Stimulated activated CD8-positive, alpha-beta memory T cell treated with anti-CD3 and anti-CD28 coated beads, Interleukin-7, amount 100 ng/mL, for 1 hour (primary cell): Measurements from ENCODE around the gene DOC2B.
"Not testable (repeated sequence)": the region's sequence is repeated elsewhere in the genome, so short reads cannot be mapped to it uniquely, and the experiment has no call there.

Source experiments
- DNase-seq, 2 donors: peaks; one replicate each; pipeline ENCODE4 v3.0.0-alpha.2; 2020; ENCODE audit warnings: low read depth in 2 of 2

DOC2B gene

DNA sequence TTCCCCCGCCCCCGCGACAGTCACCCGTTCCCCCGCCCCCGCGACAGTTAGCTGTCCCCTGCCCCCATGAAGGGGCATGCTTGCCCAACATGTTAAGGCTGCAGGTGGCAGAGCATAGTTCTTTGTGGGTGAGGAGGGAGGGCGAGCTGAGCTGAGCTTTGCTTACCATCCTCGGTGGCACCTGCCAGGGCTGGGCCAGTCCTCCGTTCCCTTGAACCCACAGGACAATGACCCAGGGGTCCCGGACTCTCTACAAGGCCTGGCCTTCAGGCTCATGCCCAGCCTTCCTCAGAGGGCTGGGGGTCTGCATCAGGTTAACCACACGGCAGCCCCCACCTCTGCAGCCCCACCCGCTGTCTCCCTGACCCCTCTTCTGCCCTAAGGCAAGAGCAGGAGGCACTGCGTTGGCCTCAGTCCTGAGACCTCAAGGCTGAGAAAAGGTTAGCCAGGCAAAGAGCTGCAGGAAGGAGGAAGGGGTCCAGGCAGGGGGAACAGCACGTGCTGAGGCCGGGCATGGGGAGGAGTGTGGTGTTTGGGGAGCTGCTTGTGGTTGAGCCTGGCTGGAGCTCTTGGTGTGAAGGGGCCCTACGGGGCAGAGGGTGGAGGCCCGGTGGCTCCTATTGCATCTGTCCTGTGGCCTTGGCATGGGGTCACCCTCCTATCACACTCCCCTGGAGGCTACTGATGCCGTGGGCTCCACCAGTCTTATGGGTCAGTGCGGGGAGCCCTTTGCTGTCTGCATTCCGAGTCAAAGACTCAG is 11.4 kb upstream of the DOC2B start:
- no peak for DNase-seq

DNA sequence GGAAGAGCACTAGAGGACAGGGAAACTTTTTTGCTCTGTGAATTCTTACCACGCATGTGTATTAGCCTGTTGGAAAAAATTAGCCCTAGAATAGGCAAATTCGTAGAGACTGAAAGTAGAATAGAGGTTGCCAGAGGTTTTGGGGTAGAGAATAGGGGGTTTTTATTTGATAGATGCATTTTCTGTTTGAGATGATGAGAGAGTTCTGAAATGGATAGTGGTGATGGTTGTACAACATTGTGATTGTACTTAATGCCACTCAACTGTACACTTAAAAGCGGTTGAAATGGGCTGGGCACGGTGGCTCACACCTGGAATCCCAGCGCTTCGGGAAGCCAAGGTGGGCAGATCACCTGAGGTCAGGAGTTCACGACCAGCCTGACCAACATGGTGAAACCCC is 8.0 kb upstream of the DOC2B start:
- DNase-seq = no peak

DNA sequence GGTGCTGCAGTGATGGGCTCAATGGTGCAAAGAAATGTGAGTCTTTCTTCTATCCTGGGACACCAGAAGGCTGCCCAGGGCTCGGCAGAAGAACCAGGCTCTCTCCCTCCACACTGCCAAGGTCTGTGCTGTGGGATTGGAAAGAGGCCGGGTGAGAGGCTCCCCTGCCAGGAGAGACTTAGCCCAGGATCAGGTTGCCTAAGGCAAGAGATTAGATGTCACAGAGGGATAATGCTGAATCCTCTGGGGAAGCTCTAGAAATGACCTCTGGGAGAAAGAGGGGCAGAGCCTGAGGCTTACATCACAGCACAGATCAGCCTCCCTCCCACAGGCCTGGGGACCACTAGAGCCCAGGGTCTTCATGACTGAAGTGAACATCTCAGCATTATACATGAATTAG is 5.7 kb upstream of the DOC2B start:
- no peak for DNase-seq

DNA sequence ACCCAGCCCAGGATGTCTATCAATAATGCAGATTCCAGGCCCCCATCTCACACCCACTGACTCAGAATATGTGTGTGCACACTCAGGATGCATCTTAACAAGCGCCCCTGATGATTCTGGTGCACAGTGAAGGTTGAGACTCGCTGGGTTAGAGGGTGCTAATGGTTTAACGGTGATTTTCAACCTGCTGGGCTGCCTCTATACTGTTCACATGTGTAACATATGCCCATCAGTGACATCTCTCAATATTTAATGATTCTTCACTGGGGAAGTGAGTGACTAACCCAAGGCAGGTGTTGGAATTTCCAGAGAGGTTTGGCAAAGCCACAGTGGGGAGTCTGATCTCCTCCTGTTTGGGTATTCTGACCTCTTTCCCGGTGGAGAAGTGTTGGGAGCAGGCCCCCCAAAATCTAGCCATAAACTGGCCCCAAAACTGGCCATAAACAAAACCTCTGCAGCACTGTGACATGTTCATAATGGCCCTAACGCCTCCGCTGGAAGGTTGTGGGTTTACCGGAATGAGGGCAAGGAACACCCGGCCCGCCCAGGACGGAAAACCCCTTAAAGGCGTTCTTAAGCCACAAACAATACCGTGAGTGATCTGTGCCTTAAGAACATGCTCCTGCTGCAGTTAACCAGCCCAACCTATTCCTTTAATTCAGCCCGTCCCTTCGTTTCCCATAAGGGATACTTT is 4.1 kb upstream of the DOC2B start:
- no peak for DNase-seq

DNA sequence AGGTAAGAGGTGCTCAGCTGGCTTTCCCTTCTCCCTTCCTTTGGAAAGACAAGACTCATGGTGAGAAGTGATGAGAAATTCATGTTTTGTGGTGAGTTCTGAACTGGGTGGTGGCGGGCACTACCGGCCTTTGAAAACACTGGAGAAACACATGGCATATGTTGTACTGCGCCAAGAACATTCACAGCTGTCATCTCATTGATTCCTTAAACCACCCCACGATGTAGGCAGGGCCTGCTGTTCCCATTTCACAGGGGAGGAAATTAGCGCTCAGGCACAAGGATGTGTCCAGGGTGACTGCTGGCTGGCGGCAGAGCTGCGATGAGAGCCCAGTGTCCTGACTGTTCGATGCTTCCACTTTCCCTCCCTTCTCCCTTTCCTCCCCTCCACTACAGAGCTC is 1.6 kb upstream of the DOC2B start:
- DNase-seq = no peak

DNA sequence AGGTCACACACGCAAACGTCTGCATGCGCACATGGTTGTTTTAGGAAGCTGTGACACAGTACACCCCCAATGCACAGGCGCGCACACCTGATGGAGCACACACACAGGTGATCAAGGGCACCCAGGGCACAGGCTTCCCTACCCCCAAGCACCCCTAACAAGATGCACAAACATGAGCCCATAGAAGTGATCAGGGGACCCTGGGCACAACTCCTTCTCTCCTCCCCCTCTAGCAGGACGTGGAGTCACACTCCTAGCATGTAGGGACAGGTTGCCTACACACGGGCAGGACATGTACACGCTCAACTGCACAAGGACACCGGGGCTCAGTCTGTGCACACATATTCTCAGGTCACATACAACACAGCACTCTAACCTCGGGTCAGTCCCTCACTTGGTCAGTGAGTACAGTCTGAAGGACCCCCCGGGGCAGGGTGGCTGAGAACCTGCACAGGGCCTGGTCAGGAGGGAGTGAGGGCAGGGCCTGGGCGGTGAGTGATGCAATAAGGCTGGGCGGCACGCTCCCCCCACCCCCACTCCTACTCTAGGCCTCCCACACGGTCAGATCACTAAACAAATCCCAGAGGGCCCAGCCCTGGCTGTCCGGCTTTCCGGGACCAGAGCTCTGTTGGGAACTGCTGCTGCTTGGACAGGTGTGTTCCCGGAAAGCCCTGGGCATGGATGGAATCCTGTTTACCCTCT is 751 bp upstream of the DOC2B start:
- DNase-seq = no peak

DNA sequence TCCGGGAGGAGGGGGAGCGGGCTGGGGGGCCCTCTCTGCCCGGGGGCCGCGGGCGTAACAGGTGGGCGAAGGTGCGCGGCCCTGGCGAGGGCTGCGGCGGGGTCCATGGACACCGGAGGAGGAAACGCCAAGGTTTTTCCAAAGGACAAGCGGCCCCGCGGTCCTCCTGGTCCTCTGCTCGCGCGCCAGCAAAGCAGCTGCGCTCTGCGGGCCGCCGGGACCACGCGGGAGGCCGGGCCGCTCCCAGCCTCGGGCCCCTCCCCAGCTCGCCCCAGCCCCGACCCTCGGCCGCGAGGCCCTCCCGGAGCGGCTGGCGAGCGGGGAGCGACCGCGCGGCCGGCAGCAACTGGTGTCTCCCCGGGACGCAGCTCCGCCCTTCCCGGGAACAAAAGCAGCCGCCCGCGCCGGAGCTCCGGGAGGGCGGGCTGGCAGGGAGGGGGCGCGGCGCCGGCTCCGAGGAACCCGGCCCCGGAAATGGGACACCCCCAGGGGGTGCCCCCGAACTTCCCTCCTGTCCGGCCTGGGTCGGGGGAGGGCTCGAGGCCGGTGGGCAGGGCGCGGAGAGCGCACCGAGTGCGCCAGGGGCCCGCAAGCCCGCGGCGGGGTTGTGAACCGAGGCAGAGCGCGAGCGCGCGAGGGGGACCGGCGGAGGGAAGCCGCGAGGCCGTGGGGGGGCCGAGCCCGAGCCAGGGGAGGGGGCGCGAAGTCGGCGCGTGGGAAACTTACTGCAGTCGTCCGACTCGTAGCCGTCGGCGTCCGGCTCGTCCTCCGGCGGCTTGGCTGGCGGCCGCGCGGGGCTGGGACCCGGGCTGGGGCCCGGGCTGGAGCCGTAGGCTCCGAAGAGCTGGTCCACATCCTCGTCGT is 837 bp downstream of the DOC2B start:
- no peak for DNase-seq

DNA sequence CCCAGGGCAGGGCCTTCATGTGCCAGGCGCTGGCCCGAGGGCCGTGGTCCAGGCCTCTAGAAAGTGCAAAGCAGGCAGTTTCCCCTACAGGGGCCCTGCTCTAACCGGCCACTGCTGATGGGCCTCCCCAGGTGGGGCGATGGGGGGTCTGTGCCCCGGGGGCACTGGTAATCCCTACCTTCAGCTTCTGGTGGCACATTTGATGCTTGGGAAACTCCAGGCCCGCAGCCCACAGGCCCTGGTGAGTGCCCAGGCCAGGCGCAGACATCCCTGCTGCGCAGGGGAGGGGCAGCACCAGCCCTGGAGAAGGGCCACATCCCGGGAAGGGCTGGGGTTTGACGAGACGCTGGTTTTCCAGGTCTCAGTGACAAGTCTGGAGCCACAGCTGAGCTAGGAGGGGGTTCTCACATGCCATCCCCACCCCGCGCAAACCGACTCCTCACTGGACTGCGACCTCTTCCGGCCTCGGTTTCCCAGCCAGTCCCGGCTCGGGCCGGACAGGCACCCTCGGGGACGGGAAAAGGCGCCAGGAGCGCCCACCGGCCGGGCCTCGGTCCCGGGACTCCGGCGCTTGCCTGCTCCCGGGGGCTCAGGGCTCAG is 1.6 kb downstream of the DOC2B start:
- DNase-seq = no peak

DNA sequence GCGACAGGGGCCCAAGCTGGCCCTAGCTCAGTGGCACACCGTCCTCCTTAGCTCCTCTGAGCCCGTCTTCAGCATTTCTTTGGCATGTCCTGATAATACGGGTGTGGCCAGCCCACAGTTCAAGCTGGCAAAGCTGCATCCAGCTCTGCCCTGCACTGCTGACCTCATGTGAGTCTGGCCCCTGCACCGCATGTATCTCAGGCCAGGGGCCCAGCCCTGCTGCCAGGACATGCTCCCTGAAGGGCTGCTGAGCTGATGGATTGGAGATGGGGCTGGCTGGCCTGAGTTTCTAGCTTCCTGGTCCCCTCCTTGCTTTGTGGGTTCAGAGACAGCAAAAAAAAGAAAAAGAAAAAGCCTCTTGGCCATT is 2.4 kb downstream of the DOC2B start:
- DNase-seq = no peak

DNA sequence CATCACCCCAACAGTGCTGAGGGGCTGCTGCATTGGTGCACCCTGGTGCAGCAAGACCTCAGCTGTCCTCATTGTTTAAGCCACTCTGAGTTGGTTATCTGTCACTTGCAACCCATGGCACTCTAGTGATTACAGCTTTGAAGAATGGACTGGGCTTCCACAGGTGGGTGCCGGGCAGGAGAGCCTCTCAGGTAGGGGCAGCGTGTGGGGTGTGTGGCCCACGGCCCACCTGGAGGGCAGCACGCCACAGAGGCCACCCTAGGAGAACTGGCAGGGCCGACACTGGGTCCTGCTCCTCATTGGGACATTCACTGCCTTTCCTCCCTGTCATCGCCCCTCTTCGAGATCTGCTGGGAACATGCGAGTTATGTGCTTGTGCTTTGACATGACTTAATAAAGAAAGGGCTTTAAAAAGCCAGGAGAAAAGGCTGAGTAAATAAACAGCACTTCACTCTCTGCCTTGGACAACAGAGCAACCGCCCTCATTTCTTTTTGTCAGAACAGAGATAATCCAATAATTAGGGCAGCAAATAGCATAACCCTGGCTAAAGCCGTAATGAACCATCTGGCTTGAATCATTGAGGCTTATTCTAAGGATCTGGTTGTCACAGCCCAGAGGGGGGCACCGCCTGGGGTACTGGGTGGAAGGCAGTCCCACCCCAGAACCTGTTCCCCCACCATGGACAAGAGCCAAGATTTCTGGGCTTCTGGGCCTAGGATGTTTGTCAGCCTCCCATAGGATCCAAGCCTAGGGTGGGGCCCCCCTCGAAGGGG is 3.0 kb downstream of the DOC2B start:
- no peak for DNase-seq

DNA sequence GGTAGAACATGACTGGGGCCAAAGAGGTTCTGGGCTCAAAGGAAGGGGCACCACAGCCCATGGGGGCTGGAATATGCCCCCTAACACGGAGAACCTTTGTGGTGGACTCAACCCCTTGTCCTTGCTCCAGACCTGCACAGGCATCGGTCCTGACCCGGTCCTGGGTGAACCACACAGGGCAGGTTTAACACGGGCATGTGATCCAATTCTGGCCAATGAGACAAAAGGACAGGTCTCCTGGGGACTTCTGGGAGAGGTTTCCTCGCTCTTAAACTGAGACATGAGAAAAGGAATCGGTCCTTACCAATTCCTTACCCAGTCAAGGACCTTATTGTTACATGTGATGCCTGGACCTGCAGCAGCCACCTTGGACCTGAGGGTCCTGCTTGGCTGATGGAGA is 3.7 kb downstream of the DOC2B start:
- no peak for DNase-seq

DNA sequence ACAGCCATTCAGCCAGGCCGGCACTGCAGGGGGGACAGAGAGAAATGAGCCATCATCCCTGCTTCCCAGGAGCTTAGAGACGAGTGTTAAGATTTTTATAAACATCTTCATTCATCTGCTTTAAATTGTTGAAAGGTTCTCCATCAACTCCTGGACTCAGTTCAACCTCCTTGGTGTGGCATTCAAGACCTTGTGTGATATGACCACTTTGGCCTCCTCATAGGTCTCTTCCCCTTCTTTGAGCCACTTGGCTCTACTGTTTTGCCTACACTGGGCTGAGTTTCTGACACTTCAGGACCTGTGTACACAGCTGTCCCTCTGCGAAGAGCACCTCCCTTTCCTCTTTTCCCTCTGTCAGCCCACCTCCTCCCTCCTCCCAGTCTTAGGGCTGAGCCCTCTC is 4.3 kb downstream of the DOC2B start:
- DNase-seq = no peak

DNA sequence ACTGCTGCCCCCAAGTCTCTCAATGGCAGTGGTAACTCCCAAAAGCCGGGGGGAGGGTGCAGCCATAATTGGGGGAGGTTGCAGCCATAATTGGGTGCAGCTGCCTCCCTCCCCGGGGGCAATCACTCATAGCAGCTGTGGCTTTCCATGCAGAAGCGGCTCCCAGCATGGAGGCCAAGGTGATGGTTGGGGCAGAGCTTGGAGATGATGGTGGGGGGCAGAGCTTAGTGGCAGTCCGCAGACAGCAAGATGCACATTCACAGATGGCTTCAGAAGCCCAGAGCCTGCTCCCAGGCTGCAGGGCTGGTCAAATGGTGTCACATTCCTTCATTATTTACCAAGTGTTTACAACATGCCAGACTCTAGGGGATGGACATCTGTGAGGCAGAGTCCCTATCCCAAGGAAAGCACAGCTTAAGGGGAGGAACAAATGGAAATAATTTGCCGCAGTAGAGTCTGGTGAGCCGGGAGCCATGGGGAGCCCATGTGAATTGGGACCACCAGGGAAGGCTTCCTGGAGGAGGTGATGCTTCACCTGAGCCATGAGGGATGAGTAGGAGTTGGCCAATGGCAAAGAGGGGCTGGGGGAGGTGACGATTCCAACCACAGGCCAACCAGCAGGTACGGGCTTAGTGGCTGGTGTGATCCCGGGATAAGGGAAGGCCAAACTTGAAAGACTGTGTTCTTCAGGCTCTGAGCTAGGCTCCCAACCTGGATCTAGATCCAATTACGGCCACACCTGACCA is 8.1 kb downstream of the DOC2B start:
- DNase-seq = no peak

DNA sequence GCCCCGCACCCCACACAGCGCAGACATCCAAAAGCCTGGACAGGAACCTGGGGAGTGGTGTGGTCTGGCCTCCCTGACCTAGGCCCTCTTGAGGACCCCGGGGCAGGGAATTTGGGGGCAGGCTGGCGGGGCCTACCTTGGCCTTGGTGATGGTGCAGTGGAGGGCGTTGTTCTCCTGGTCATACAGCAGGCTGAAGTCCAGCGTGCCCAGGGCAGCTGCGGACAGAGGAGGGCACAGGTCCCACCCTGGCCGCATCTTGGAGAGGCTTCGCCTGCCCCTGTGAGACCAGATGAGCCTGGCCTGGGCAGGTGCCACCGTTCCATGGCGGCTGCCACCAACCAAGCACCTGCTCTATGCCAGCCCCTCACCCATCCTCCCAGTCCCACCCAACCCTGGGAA is 9.0 kb downstream of the DOC2B start:
- DNase-seq = no peak

DNA sequence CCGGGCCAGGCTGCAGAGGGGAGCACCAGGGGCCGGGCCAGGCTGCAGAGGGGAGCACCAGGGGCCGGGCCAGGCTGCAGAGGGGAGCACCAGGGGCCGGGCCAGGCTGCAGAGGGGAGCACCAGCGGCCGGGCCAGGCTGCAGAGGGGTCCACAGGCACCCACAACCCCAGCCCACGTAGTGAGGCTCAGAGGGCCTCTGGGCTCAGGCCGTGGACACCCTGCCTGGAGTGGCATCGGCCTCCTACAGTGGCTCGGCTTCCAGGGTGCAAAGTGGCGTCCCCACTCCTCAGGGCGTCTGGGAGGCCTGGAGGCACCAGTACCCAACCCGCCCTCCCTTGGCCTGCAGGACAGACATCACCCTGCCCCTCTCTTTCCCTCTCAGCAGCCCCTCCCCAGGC is 9.6 kb downstream of the DOC2B start:
- no peak for DNase-seq

DNA sequence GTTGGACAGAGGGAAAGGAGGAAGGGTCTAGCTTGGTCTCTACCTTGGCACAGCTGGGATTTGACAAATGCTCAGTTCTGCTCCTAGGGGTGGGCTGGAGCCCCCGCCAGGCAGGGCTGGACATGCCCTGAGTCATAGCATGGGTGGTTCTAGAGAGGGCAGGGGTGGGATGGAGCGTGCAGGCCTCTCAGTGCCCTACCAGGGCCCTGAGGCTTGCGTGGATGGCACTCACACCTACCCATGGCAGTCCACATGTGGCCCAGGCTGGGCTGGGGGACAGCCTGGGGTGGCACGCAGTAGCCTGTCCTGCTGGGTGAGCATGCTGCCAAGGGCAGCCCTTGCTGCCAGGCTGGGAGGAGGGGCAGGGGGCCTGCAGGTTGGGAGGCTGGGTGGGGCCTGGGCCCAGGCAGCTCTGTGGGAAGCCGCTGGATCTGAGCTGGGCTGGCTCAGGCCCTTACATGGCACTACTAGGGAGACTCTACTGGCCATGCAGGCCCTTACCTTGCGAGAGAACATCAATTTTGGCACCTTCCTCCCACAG is 11.2 kb downstream of the DOC2B start:
- no peak for DNase-seq

DNA sequence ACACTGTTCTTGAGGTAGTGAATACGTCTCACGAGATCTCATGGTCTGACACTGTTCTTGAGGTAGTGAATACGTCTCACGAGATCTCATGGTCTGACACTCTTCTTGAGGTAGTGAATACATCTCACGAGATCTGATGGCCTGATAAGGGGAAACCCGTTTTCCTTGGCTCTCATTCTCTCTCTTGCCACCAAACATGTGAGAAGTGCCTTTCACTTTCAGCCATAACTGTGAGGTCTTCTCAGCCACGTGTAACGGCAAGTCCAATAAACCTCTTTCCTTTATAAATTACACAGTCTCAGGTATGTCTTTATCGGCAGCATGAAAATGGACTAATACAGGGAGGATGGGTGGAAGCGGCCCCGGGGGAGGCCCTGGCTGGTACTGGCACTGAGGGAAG is 12.8 kb downstream of the DOC2B start:
- not testable (repeated sequence) for DNase-seq

DNA sequence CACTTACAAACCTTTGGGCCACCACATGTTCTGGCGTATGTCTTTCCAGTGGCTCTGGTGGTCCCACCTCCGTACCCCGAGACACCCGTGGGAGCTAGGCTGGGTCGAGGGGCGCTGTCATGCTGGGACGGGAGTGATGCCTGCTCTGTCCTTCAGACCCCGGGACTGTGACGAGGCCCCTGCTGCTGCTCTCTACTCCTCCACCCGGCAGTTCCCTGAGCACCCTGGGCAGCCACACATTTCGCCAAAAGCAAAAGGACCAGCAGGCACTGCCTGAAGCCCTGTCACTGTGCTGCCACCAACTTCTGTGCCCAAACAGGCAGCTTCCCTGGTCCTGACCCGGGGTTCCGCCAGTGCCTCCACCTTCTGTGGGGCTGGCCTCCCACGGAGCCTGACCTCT is 15.5 kb downstream of the DOC2B start:
- DNase-seq = no peak

DNA sequence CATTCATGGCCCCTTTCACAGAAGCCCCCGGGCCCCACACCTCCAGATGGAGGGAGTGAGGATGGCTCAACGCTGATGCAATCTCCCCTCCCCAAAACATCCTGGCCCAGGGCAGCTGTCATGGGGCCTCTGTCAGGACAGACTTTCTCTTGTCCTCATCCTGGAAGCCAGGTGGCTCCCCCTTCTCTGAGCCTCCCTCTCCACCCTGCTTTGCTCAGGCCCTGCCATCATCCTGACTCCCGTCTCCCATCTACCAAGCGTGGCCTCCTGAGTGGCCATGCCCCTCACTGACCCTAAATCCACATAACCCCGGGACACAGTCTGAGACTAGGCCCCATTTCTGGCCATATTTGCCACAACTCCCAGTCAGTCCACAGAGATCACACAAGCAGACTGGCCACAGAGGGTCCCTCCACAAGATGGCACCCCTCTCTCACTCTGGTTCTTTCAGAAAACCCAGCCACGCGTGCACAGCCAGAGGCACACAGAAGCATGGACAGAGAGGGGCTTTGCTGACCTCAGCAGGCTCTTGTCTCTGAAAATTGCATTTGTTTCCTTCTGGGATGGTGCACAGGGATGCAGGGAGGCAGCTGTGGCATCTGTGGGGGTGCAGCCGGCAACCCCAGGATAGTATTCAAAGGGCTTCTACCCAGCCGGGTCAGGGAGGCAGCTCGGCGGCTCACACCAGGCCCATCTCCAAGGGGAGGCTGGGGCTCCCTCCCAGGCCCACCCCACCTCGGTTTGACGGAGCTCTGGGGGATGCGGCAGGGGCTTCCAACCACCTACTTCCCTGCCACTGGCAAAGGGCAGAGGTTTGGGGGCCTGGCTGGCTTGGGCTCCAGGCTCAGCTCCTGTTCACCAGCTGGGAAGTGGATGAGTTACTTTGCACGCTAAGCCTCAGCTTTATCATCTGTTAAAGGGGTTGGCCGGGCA is 16.9 kb downstream of the DOC2B start:
- DNase-seq = no peak
